GM23338 (cell line): ENCODE data around the gene PCNX1. TPM values are rescaled to one million over a fixed set of nuclear protein-coding genes. Genes with fewer than 3 reads are reported as not detected.

Experiments used
- ATAC-seq: fragments of 200-7000 bp; cut with Tn5 transposase; 3 replicates; pipeline ENCODE4 v1.9.1; 2020
- DNase-seq: peaks from one replicate; pipeline ENCODE4 v3.0.0-alpha.2; 2015; ENCODE audit warnings: low spot score
- H2AFZ ChIP-seq: fragments of 200-600 bp; sonication (generic); 2 replicates; pipeline ENCODE4 v1.8.0; 2016; ENCODE audit warnings: antibody characterized with exemption, mild to moderate bottlenecking, moderate library complexity
- H3F3A ChIP-seq: fragments of 200-600 bp; sonication (generic); replicated peaks from 2 replicates; pipeline ENCODE4 v1.8.0; 2017; ENCODE audit warnings: antibody characterized with exemption, mixed run types, low read depth
- H3K27ac ChIP-seq: fragments of 200-600 bp; sonication (generic); 2 replicates; pipeline ENCODE4 v1.6.1; 2016; ENCODE audit warnings: low read depth
- H3K27me3 ChIP-seq: fragments of 200-600 bp; sonication (generic); 2 replicates; pipeline ENCODE4 v1.8.0; 2016; ENCODE audit warnings: mild to moderate bottlenecking, mixed run types, moderate library complexity; ENCODE audit not compliant: insufficient read depth
- H3K36me3 ChIP-seq: fragments of 200-600 bp; sonication (generic); 2 replicates; pipeline ENCODE4 v1.8.0; 2016; ENCODE audit warnings: mild to moderate bottlenecking; ENCODE audit not compliant: insufficient read depth
- H3K4me1 ChIP-seq: fragments of 200-600 bp; sonication (generic); 2 replicates; pipeline ENCODE4 v1.8.0; 2016; ENCODE audit warnings: mild to moderate bottlenecking, moderate library complexity; ENCODE audit not compliant: insufficient read depth
- H3K4me2 ChIP-seq: fragments of 200-600 bp; sonication (generic); 2 replicates; pipeline ENCODE4 v1.7.1; 2017; ENCODE audit warnings: mixed run types
- H3K4me3 ChIP-seq: fragments of 200-600 bp; sonication (generic); 2 replicates; pipeline ENCODE4 v1.6.1; 2016; ENCODE audit warnings: mixed run types
- H3K79me2 ChIP-seq: fragments of 200-600 bp; sonication (generic); replicated peaks from 2 replicates; pipeline ENCODE4 v1.8.0; 2017; ENCODE audit warnings: mild to moderate bottlenecking; ENCODE audit not compliant: insufficient read depth
- H3K9me2 ChIP-seq: fragments of 200-600 bp; sonication (generic); 2 replicates; pipeline ENCODE4 v1.8.0; 2017; ENCODE audit not compliant: insufficient read depth
- H4K20me1 ChIP-seq: fragments of 200-600 bp; sonication (generic); replicated peaks from 2 replicates; pipeline ENCODE4 v1.8.0; 2017; ENCODE audit warnings: mild to moderate bottlenecking; ENCODE audit not compliant: insufficient read depth
- H3K27ac Mint-ChIP-seq: 2 replicates; pipeline ENCODE4 v1.8.0; 2020; ENCODE audit warnings: inconsistent platforms, mild to moderate bottlenecking, moderate library complexity, mixed read lengths
- H3K27me3 Mint-ChIP-seq: 3 replicates; pipeline ENCODE4 v1.8.0; 2022; ENCODE audit warnings: low read depth, mild to moderate bottlenecking, moderate library complexity, mixed read lengths, inconsistent platforms; ENCODE audit not compliant: insufficient read depth, poor library complexity
- H3K36me3 Mint-ChIP-seq: 3 replicates; pipeline ENCODE4 v1.8.0; 2021; ENCODE audit warnings: low read depth, mild to moderate bottlenecking, inconsistent platforms, moderate library complexity, mixed read lengths
- H3K4me1 Mint-ChIP-seq: 3 replicates; pipeline ENCODE4 v1.8.0; 2020; ENCODE audit warnings: mild to moderate bottlenecking, inconsistent platforms, mixed read lengths
- H3K4me3 Mint-ChIP-seq: 3 replicates; pipeline ENCODE4 v1.8.0; 2021; ENCODE audit warnings: moderate library complexity, mild to moderate bottlenecking, inconsistent platforms, mixed read lengths
- H3K9me3 Mint-ChIP-seq: 3 replicates; pipeline ENCODE4 v1.8.0; 2020; ENCODE audit warnings: moderate library complexity, mild to moderate bottlenecking, inconsistent platforms, mixed read lengths
- CREB1 ChIP-seq: fragments of 250-450 bp; sonication (Bioruptor Pico); IDR thresholded peaks from 2 replicates; pipeline ENCODE4 v1.5.0; 2020; ENCODE audit warnings: low read depth, mild to moderate bottlenecking, moderate library complexity
- CTCF ChIP-seq, 2 experiments: fragments of 200-600 bp in 1 of 2; sonication (generic) in 1 of 2; conservative IDR thresholded peaks; 2 replicates each; pipeline versions ENCODE4 v1.5.1 to v1.6.1; 2016 to 2017; ENCODE audit warnings: antibody characterized with exemption in 2 of 2, low read depth in 2 of 2, mild to moderate bottlenecking in 2 of 2, moderate library complexity in 1 of 2
- EZH2 ChIP-seq: fragments of 200-600 bp; sonication (generic); IDR thresholded peaks from one replicate; pipeline ENCODE4 v1.8.0; 2017; ENCODE audit warnings: antibody characterized with exemption, mild to moderate bottlenecking, low read depth; ENCODE audit not compliant: unreplicated experiment
- EZH2phosphoT487 ChIP-seq: fragments of 200-600 bp; sonication (generic); IDR thresholded peaks from one replicate; pipeline ENCODE4 v1.8.1; 2018; ENCODE audit warnings: antibody characterized with exemption; ENCODE audit not compliant: unreplicated experiment
- JUNB ChIP-seq: IDR thresholded peaks from one replicate; pipeline ENCODE4 v1.6.1; 2016; ENCODE audit warnings: antibody characterized with exemption; ENCODE audit not compliant: unreplicated experiment
- POLR2AphosphoS5 ChIP-seq: IDR thresholded peaks from 2 replicates; pipeline ENCODE4 v1.6.1; 2016; ENCODE audit warnings: antibody characterized with exemption, low read depth
- STAT1 ChIP-seq: IDR thresholded peaks from one replicate; pipeline ENCODE4 v1.6.1; 2016; ENCODE audit warnings: antibody characterized with exemption; ENCODE audit not compliant: unreplicated experiment
- ZNF462 ChIP-seq: fragments of 250-450 bp; sonication (Bioruptor Pico); IDR thresholded peaks from 2 replicates; pipeline ENCODE4 v1.5.0; 2020; ENCODE audit warnings: mild to moderate bottlenecking, moderate library complexity
- polyA plus RNA-seq: library from polyadenylated mRNA; unstranded; fragments of >200 nt; fragmentation: Nextera tagmentation; extraction: Ambion mirVana; gene quantifications from 2 replicates; pipeline ENCODE4 v1.2.1, GENCODE V29; 2016
- total RNA-seq: library from RNA; depleted of rRNA; stranded (reverse); fragments of >200 nt; shearing (Covaris generic); gene quantifications from 2 replicates; pipeline ENCODE4 v1.2.3, GENCODE V29; 2014

The PCNX1 gene
- total and polyA plus RNA-seq, 2 experiments from 2014 or later = 19.4 to 53.1 TPM

GRCh38 chr14:71070169-71070568, 162.9 kb downstream of the PCNX1 start (continued):
- TF ChIP-seq ZNF462 (CRISPR knock-in tag) = no peak
- no peak for TF ChIP-seq EZH2

GRCh38 chr14:71071042-71071441, 163.8 kb downstream of the PCNX1 start:
- H3K27ac Mint-ChIP-seq = no peak overlapping the region
- Histone ChIP-seq H4K20me1 (peaks cover 4% of the 10 kb centered on the region; the same call in 1 of the 2 replicates), H2AFZ (no peak overlapping the region), H3K9me2 (no peaks in the 10 kb centered on the region), H3K4me2 (no peak overlapping the region), H3K4me1 (no peaks in the 10 kb centered on the region), H3K4me3 (no peak overlapping the region), H3K79me2 (no peaks in the 10 kb centered on the region), H3K27ac (no peak overlapping the region), H3K27me3 (no peaks in the 10 kb centered on the region), H3F3A (no peaks in the 10 kb centered on the region), H3K36me3 (peaks cover 14% of the 10 kb centered on the region)
- H3K27me3 Mint-ChIP-seq = no peaks in the 10 kb centered on the region
- no peaks in the 10 kb centered on the region for H3K4me1 Mint-ChIP-seq
- ATAC-seq = no peak
- H3K36me3 Mint-ChIP-seq = peaks cover 23% of the 10 kb centered on the region
- TF ChIP-seq JUNB = no peak
- TF ChIP-seq EZH2phosphoT487 = no peak
- TF ChIP-seq CTCF (conservative IDR thresholded peaks at IDR 0.05; ENCODE audit: low read depth in 2 of 2) = no peak
- no peak for TF ChIP-seq STAT1
- no peak for TF ChIP-seq POLR2AphosphoS5
- no peak for TF ChIP-seq CREB1 (CRISPR knock-in tag)
- DNase-seq = no peak
- no peak overlapping the region for H3K4me3 Mint-ChIP-seq
- no peaks in the 10 kb centered on the region for H3K9me3 Mint-ChIP-seq
